Activated CD8-positive, alpha-beta T cell treated with anti-CD3 and anti-CD28 coated beads for 36 hours (primary cell): ENCODE data around the gene FTH1. TPM values are rescaled to one million over a fixed set of nuclear protein-coding genes. Genes with fewer than 3 reads are reported as not detected.
"Not testable (repeated sequence)": the region's sequence is repeated elsewhere in the genome, so short reads cannot be mapped to it uniquely, and the experiment has no call there.

Experiments
- ATAC-seq: fragments of 200-7000 bp; cut with Tn5 transposase; one replicate; pipeline ENCODE4 v1.10.0; 2021; ENCODE audit warnings: mild to moderate bottlenecking, moderate library complexity
- CTCF ChIA-PET: fragments of 350-600 bp; sonication (Branson Sonifier 250); formaldehyde crosslinking; loops from one replicate; lab custom pipeline; 2021; ENCODE audit warnings: antibody characterized with exemption; lab: Charles Lee
- POLR2A ChIA-PET: fragments of 350-600 bp; sonication (Branson Sonifier 250); formaldehyde crosslinking; loops from one replicate; lab custom pipeline; 2021; ENCODE audit warnings: antibody characterized with exemption; lab: Charles Lee
- DNase-seq: peaks from one replicate; pipeline ENCODE4 v3.0.0-alpha.2; 2020
- H3K27ac Mint-ChIP-seq: one replicate; pipeline ENCODE4 v1.8.0; 2021; ENCODE audit warnings: mild to moderate bottlenecking, mixed read lengths
- H3K27me3 Mint-ChIP-seq: one replicate; pipeline ENCODE4 v1.8.0; 2021; ENCODE audit warnings: mixed read lengths
- H3K36me3 Mint-ChIP-seq: one replicate; pipeline ENCODE4 v1.8.0; 2021; ENCODE audit warnings: low read depth, mixed read lengths
- H3K4me1 Mint-ChIP-seq: one replicate; pipeline ENCODE4 v1.8.0; 2021; ENCODE audit warnings: low read depth, mixed read lengths
- H3K4me3 Mint-ChIP-seq: one replicate; pipeline ENCODE4 v1.8.0; 2021; ENCODE audit warnings: mild to moderate bottlenecking, moderate library complexity, mixed read lengths
- H3K9me3 Mint-ChIP-seq: one replicate; pipeline ENCODE4 v1.8.0; 2021; ENCODE audit warnings: mixed read lengths
- CTCF ChIP-seq: fragments of 200-600 bp; IDR thresholded peaks from one replicate; pipeline ENCODE4 v1.8.0; 2022; ENCODE audit warnings: antibody characterized with exemption, mild to moderate bottlenecking
- intact Hi-C: fragments of 100-400 bp; cut with micrococcal nuclease; formaldehyde crosslinking; loops from one replicate; pipeline ENCODE4 v1.10.0; 2022
- total RNA-seq, 2 experiments: library from RNA; stranded (reverse); gene quantifications; one replicate each; pipeline ENCODE4 v1.2.3, GENCODE V29; 2021

The FTH1 gene
- total RNA-seq, 2 experiments from 2014 or later, result 700 to 729 TPM

GRCh38 chr11:62012451-62012831, 45.0 kb upstream of the FTH1 start:
- CTCF ChIA-PET, result no interaction called here
- Mint-ChIP-seq H3K4me3 (no peak overlapping the region), H3K36me3 (no peaks in the 10 kb centered on the region), H3K9me3 (no peaks in the 10 kb centered on the region), H3K4me1 (no peaks in the 10 kb centered on the region), H3K27me3 (peaks cover 4% of the 10 kb centered on the region), H3K27ac (no peak overlapping the region)
- ATAC-seq (no peak), DNase-seq (no peak)
- POLR2A ChIA-PET, result interaction anchor here (1.0 kb wide), 1 partner anchor 8 kb away, joined by 3 read pairs; no protein-coding TSS in a partner anchor
- no peak for TF ChIP-seq CTCF
- intact Hi-C loops, result no loop called here

GRCh38 chr11:62011881-62012280, 44.4 kb upstream of the FTH1 start:
- no peak overlapping the region for H3K27ac Mint-ChIP-seq
- no peaks in the 10 kb centered on the region for H3K9me3 Mint-ChIP-seq
- CTCF ChIA-PET, result no interaction called here
- DNase-seq (no peak), ATAC-seq (no peak)
- H3K27me3 Mint-ChIP-seq, result peaks cover 4% of the 10 kb centered on the region
- no peaks in the 10 kb centered on the region for H3K4me1 Mint-ChIP-seq
- TF ChIP-seq CTCF, result no peak
- POLR2A ChIA-PET, result interaction anchor here (1.0 kb wide), 1 partner anchor 9 kb away, joined by 3 read pairs; no protein-coding TSS in a partner anchor
- no peak overlapping the region for H3K4me3 Mint-ChIP-seq
- H3K36me3 Mint-ChIP-seq, result no peaks in the 10 kb centered on the region
- intact Hi-C loops, result no loop called here

GRCh38 chr11:62010935-62011528, 43.6 kb upstream of the FTH1 start:
- ATAC-seq (no peak), DNase-seq (no peak)
- ChIA-PET POLR2A (no interaction called here), CTCF (interaction anchor here (1.9 kb wide), 1 partner anchor 112 kb away, joined by 4 read pairs; no protein-coding TSS in a partner anchor)
- Mint-ChIP-seq H3K4me1 (no peaks in the 10 kb centered on the region), H3K27me3 (peaks cover 4% of the 10 kb centered on the region), H3K9me3 (no peaks in the 10 kb centered on the region), H3K36me3 (no peaks in the 10 kb centered on the region), H3K4me3 (no peak overlapping the region), H3K27ac (no peak overlapping the region)
- intact Hi-C loops, result no loop called here
- no peak for TF ChIP-seq CTCF

- peaks cover 4% of the 10 kb centered on the region for H3K27me3 Mint-ChIP-seq
- CTCF ChIA-PET, result no interaction called here
- DNase-seq, result no peak
- H3K9me3 Mint-ChIP-seq, result no peaks in the 10 kb centered on the region
- intact Hi-C loops, result no loop called here
- H3K4me1 Mint-ChIP-seq, result no peaks in the 10 kb centered on the region
- no peak for TF ChIP-seq CTCF
- no peak overlapping the region for H3K27ac Mint-ChIP-seq
- no peak overlapping the region for H3K4me3 Mint-ChIP-seq
- H3K36me3 Mint-ChIP-seq, result no peaks in the 10 kb centered on the region
- ATAC-seq, result no peak
- POLR2A ChIA-PET, result no interaction called here
Observed at GRCh38 chr11:62008193-62008592, 40.8 kb upstream of the FTH1 start.

- DNase-seq (no peak), ATAC-seq (no peak)
- no peak for TF ChIP-seq CTCF
- Mint-ChIP-seq H3K9me3 (no peaks in the 10 kb centered on the region), H3K36me3 (no peaks in the 10 kb centered on the region), H3K27me3 (peaks cover 2% of the 10 kb centered on the region), H3K4me1 (no peaks in the 10 kb centered on the region), H3K27ac (no peak overlapping the region), H3K4me3 (no peak overlapping the region)
- intact Hi-C loops, result no loop called here
- CTCF ChIA-PET, result interaction anchor here (1.2 kb wide), 1 partner anchor 105 kb away, joined by 5 read pairs; no protein-coding TSS in a partner anchor
- POLR2A ChIA-PET, result no interaction called here
Observed at GRCh38 chr11:62004473-62004872, 37.0 kb upstream of the FTH1 start.

GRCh38 chr11:62002283-62002682, 34.8 kb upstream of the FTH1 start:
- POLR2A ChIA-PET, ATAC-seq, H3K9me3 Mint-ChIP-seq, H3K27ac Mint-ChIP-seq, CTCF ChIA-PET, DNase-seq, H3K36me3 Mint-ChIP-seq, H3K27me3 Mint-ChIP-seq, H3K4me3 Mint-ChIP-seq, H3K4me1 Mint-ChIP-seq, intact Hi-C loops: not testable (repeated sequence)
